A549 treated with dexamethasone at 1 μM for 4 hours (cell line): ENCODE measurements around the gene POU3F3. TPM values are rescaled to one million over a fixed set of nuclear protein-coding genes. Genes with fewer than 3 reads are reported as not detected.

Experiments
- total RNA-seq: library from RNA; stranded (reverse); fragments of 200-300 nt; extraction: Qiagen RNA extraction; gene quantifications from 5 replicates; pipeline ENCODE4 v1.2.3, GENCODE V29; 2022

Gene POU3F3
- 0.02 TPM in 1 of 5 replicates, not detected in the others for total RNA-seq

GRCh38 chr2:104853534-104854497, at the start of gene POU3F3:
Gene POU3F3 (plus strand): TSS chr2:104854115. CDS start chr2:104855511, 1,396 bp downstream.

Other genes with a start within 250 kb of the POU3F3 start
- gene MRPS9, start 184.0 kb downstream of the POU3F3 start, total RNA-seq, result 31.3 to 33.3 TPM (median 32.8 TPM) in 5 replicates